ENCODE measurements around the gene KNSTRN.

DNA sequence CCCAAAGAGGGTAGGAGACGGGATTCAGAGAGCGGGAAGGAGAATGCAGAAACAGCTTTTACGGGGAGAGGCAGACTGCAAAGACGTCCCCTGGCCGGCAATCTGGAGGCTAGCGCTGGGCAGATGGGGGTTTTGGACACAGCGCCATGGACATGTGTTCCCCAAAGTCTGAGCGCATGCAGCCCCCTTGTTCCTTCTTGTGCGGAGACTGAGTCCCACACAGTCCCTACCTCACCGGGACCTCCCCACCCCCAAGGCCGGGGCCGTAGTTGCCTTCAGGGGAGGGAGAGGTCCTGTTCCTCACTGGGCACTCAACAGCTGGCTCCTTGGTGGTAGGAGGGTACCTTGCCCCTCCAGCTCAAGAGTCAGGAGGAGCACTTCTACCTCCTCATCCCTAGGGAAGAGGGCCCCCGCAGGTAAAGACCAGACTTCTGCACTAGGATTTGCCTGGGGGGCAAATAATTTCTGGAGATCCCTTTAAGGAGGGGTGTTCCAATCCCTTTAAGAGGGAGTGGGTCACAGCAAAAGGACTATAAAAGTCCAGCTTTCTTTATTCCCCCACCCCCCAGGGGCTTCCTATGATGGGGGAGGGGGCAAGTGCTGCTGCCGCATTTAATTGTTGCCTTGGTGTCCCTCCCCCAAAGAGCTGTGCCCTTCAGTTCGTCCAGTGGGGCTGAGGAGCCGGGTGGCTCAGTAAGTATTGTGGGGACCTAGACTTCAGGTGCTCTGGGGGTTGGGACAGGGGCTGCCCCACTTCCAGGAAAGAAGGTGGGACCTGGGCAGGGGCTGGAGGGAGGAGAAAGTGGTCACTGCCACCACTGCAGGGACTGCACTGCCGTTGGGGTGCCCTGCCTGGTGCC lies 54.6 kb downstream of the KNSTRN start:
- TF ChIP-seq EP300 (IDR thresholded peaks at IDR 0.05; ENCODE audit: borderline replicate concordance) (no peak), RAD21 (IDR thresholded peaks at IDR 0.05; ENCODE audit: low read depth) (no peak), ZBTB7A (IDR thresholded peaks at IDR 0.05; ENCODE audit: low read depth) (no peak), NFIC (IDR thresholded peaks at IDR 0.05) (no peak), FOXM1 (IDR thresholded peaks at IDR 0.05; ENCODE audit: borderline replicate concordance, low read depth) (no peak)
